ENCODE results near the gene ZBTB49.

Gene ZBTB49

GRCh38 chr4:4325321-4325720 is 35.3 kb downstream of the ZBTB49 start:
- no peak for TF ChIP-seq CTCF (IDR thresholded peaks at IDR 0.05; ENCODE audit: low read depth, low read length)
- no peak overlapping the region for H3K4me3 ChIP-seq (ENCODE audit: low read depth, low read length)

GRCh38 chr4:4326166-4326565 is 36.1 kb downstream of the ZBTB49 start:
- no peak for TF ChIP-seq CTCF (IDR thresholded peaks at IDR 0.05; ENCODE audit: low read depth, low read length)

GRCh38 chr4:4327652-4328121 is 37.6 kb downstream of the ZBTB49 start:
- no peak overlapping the region for H3K4me3 ChIP-seq (ENCODE audit: low read depth, low read length)
- TF ChIP-seq CTCF (IDR thresholded peaks at IDR 0.05; ENCODE audit: low read depth, low read length): no peak

More at GRCh38 chr4:4326166-4326565, 36.1 kb downstream of the ZBTB49 start:
- H3K4me3 ChIP-seq (ENCODE audit: low read depth, low read length): no peak overlapping the region

GRCh38 chr4:4328206-4328605 is 38.2 kb downstream of the ZBTB49 start:
- no peak overlapping the region for H3K4me3 ChIP-seq (ENCODE audit: low read depth, low read length)
- no peak for TF ChIP-seq CTCF (IDR thresholded peaks at IDR 0.05; ENCODE audit: low read depth, low read length)

- TF ChIP-seq CTCF (IDR thresholded peaks at IDR 0.05; ENCODE audit: low read depth, low read length): no peak
- no peak overlapping the region for H3K4me3 ChIP-seq (ENCODE audit: low read depth, low read length)
These were observed 38.8 kb downstream of the ZBTB49 start for GRCh38 chr4:4328840-4329239.

- no peak overlapping the region for H3K4me3 ChIP-seq (ENCODE audit: low read depth, low read length)
- no peak for TF ChIP-seq CTCF (IDR thresholded peaks at IDR 0.05; ENCODE audit: low read depth, low read length)
These were observed 39.4 kb downstream of the ZBTB49 start for GRCh38 chr4:4329496-4329895.

- no peak for TF ChIP-seq CTCF (IDR thresholded peaks at IDR 0.05; ENCODE audit: low read depth, low read length)
- no peak overlapping the region for H3K4me3 ChIP-seq (ENCODE audit: low read depth, low read length)
These were observed 40.7 kb downstream of the ZBTB49 start for GRCh38 chr4:4330794-4331193.
